CD4-positive, alpha-beta memory T cell (primary cell): ENCODE measurements around the gene RGMA. TPM values are rescaled to one million over a fixed set of nuclear protein-coding genes. Genes with fewer than 3 reads are reported as not detected.

Experiments used
- CTCF ChIA-PET: fragments of 350-600 bp; sonication (Branson Sonifier 250); formaldehyde crosslinking; loops from one replicate; lab custom pipeline; 2021; ENCODE audit warnings: inconsistent platforms; ENCODE audit not compliant: partially characterized antibody; lab: Charles Lee
- POLR2A ChIA-PET: fragments of 350-600 bp; sonication (Branson Sonifier 250); formaldehyde crosslinking; loops from one replicate; lab custom pipeline; 2021; ENCODE audit not compliant: partially characterized antibody; lab: Charles Lee
- DNase-seq, 5 donors: peaks; one replicate each; pipeline versions ENCODE4 v3.0.0 to v3.0.0-alpha.2; 2020 to 2022; ENCODE audit warnings: mixed read lengths in 1 of 5
- H3K27ac ChIP-seq: one replicate; pipeline ENCODE4 v1.7.0; 2013; ENCODE audit warnings: low read depth, low read length
- H3K27me3 ChIP-seq: 2 replicates; pipeline ENCODE4 v1.7.0; 2013; ENCODE audit warnings: mild to moderate bottlenecking, low read length, moderate library complexity; ENCODE audit not compliant: insufficient read depth
- H3K36me3 ChIP-seq: 2 replicates; pipeline ENCODE4 v1.7.0; 2013; ENCODE audit warnings: mild to moderate bottlenecking, low read length, moderate library complexity; ENCODE audit not compliant: insufficient read depth
- H3K4me1 ChIP-seq: 2 replicates; pipeline ENCODE4 v1.7.0; 2013; ENCODE audit warnings: mild to moderate bottlenecking, low read length, moderate library complexity; ENCODE audit not compliant: insufficient read depth
- H3K4me3 ChIP-seq, 2 donors: one replicate each; pipeline ENCODE4 v1.7.0; 2013; ENCODE audit warnings: low read length in 2 of 2, mild to moderate bottlenecking in 1 of 2
- H3K9me3 ChIP-seq, 2 donors: one replicate each; pipeline ENCODE4 v1.7.0; 2013; ENCODE audit warnings: low read length in 2 of 2, control low read depth in 1 of 2; ENCODE audit not compliant: control insufficient read depth in 1 of 2
- H3K27ac Mint-ChIP-seq, 7 donors: one replicate each; pipeline ENCODE4 v1.8.0; 2020 to 2021; ENCODE audit warnings: mixed read lengths in 7 of 7, mild to moderate bottlenecking in 6 of 7, inconsistent platforms in 3 of 7, moderate library complexity in 3 of 7
- H3K27me3 Mint-ChIP-seq, 2 donors: one replicate each; pipeline ENCODE4 v1.8.0; 2020 to 2021; ENCODE audit warnings: mixed read lengths in 2 of 2
- H3K36me3 Mint-ChIP-seq, 2 donors: one replicate each; pipeline ENCODE4 v1.8.0; 2020 to 2021; ENCODE audit warnings: mixed read lengths in 2 of 2, inconsistent platforms in 1 of 2, mild to moderate bottlenecking in 1 of 2
- H3K4me1 Mint-ChIP-seq, 4 donors: one replicate each; pipeline ENCODE4 v1.8.0; 2020 to 2021; ENCODE audit warnings: mixed read lengths in 4 of 4, mild to moderate bottlenecking in 1 of 4
- H3K4me3 Mint-ChIP-seq, 8 donors: one replicate each; pipeline ENCODE4 v1.8.0; 2020 to 2021; ENCODE audit warnings: mixed read lengths in 8 of 8, mild to moderate bottlenecking in 7 of 8, moderate library complexity in 6 of 8, inconsistent platforms in 3 of 8
- H3K9me3 Mint-ChIP-seq, 8 donors: one replicate each; pipeline ENCODE4 v1.8.0; 2020 to 2021; ENCODE audit warnings: mixed read lengths in 8 of 8, mild to moderate bottlenecking in 5 of 8, inconsistent platforms in 3 of 8, moderate library complexity in 1 of 8
- intact Hi-C: fragments of 100-400 bp; cut with micrococcal nuclease; formaldehyde crosslinking; loops from one replicate; pipeline ENCODE4 v1.15.1; 2023
- polyA plus RNA-seq, 2 donors: library from polyadenylated mRNA; unstranded; fragments of 300-500 nt; fragmentation: Illumina TruSeq; gene quantifications; one replicate each; pipeline ENCODE4 v1.2.3, GENCODE V29; 2021
- total RNA-seq, 2 experiments: library from RNA; stranded (reverse); gene quantifications; one replicate each; pipeline ENCODE4 v1.2.3, GENCODE V29; 2021

Gene RGMA
- total and polyA plus RNA-seq, 4 experiments from 2014 or later, result not detected

DNA sequence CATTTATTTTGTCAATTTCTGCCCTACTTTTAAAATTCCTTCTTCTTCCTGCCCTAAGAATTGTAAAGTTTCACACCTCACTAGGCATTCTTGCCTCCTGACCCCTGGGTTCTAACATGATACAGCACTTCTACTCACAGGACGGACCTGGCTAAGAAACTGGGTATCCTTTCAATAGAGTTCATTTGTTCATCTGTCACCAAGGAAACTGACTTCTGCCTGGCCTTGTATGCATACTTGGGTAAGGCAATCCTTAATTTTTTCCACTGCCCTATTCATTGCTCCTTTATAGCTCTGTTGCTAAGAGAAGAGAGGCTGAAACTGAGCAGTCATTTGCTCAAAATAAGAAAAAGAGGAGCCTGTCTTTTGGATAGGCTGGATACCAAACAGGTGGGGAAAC, 3.3 kb downstream of the RGMA start:
- intact Hi-C loops, result loop anchor here (5.0 to 10.0 kb wide), 2 partner anchors 249 to 1237 kb away; no protein-coding TSS in a partner anchor
- Histone ChIP-seq H3K9me3 (no peaks in the 10 kb centered on the region), H3K27ac (no peak overlapping the region), H3K4me1 (peaks cover 17% of the 10 kb centered on the region), H3K27me3 (peaks cover 23% of the 10 kb centered on the region), H3K36me3 (no peaks in the 10 kb centered on the region), H3K4me3 (no peak overlapping the region)
- no peaks in the 10 kb centered on the region for H3K9me3 Mint-ChIP-seq
- no peak overlapping the region for H3K27ac Mint-ChIP-seq
- peaks cover 56 to 64% of the 10 kb centered on the region in 2 donors for H3K27me3 Mint-ChIP-seq
- DNase-seq, result no peak
- CTCF ChIA-PET, result no interaction called here
- POLR2A ChIA-PET, result no interaction called here
- no peak overlapping the region for H3K4me3 Mint-ChIP-seq
- no peaks in the 10 kb centered on the region for H3K36me3 Mint-ChIP-seq
- H3K4me1 Mint-ChIP-seq, result peaks cover 6 to 15% (median 11%) of the 10 kb centered on the region in 4 donors

DNA sequence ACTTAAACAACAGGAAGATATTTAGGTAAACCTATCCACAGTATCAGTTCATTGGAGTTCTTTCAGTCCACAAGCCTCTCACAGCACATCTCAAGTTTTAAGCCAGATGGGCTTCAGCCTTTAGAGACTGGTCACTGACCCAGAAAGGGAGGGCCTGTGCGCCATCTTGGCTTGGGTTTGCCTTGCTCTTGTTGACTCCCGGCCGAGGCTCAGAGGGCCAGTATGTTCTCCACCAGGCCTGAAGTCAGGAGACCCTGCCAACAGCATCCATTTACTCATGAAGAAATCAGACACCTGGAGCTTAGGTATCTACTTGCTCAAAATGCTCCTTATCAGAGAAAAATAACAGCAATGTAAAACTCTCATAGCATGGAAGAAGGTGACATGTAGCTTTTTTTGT, 6.2 kb downstream of the RGMA start:
- DNase-seq, result no peak
- POLR2A ChIA-PET, result no interaction called here
- Mint-ChIP-seq H3K4me1 (peaks cover 2 to 4% (median 3%) of the 10 kb centered on the region in 4 donors), H3K27me3 (peaks cover 53 to 60% of the 10 kb centered on the region in 2 donors), H3K4me3 (no peak overlapping the region), H3K9me3 (no peaks in the 10 kb centered on the region), H3K36me3 (no peaks in the 10 kb centered on the region), H3K27ac (no peak overlapping the region)
- Histone ChIP-seq H3K27ac (no peak overlapping the region), H3K27me3 (peaks cover 18% of the 10 kb centered on the region), H3K4me1 (peaks cover 4% of the 10 kb centered on the region), H3K36me3 (no peaks in the 10 kb centered on the region), H3K9me3 (no peaks in the 10 kb centered on the region), H3K4me3 (no peak overlapping the region)
- intact Hi-C loops, result loop anchor here (10.0 kb wide), 1 partner anchor 252 kb away; no protein-coding TSS in a partner anchor
- CTCF ChIA-PET, result no interaction called here

DNA sequence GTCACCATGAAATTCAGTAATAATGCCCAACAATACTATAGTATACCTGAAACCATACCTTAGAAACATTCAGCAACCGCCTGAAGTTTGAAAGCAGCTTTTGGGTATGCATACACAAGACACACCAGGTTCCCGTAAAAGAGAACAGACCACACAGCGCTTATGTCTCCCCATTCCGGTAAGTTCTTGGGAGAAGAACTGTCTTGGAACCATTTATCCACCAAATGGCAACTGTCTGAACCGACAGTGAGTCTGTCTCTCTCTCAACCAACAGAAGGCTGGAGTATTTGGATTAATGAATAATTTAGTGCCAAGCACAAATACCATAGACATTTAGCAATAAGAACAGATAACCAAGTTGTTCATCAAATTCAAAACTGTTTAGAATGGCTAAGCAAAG, 7.6 kb downstream of the RGMA start:
- H3K9me3 Mint-ChIP-seq, result no peaks in the 10 kb centered on the region
- H3K4me3 ChIP-seq, result no peak overlapping the region
- H3K4me1 ChIP-seq, result no peaks in the 10 kb centered on the region
- H3K27ac ChIP-seq, result no peak overlapping the region
- no peaks in the 10 kb centered on the region for H3K36me3 ChIP-seq
- no peaks in the 10 kb centered on the region for H3K4me1 Mint-ChIP-seq
- no peak for DNase-seq
- CTCF ChIA-PET, result no interaction called here
- no peak overlapping the region for H3K4me3 Mint-ChIP-seq
- H3K27me3 ChIP-seq, result peaks cover 4% of the 10 kb centered on the region
- no peak overlapping the region for H3K27ac Mint-ChIP-seq
- peaks cover 43 to 52% of the 10 kb centered on the region in 2 donors for H3K27me3 Mint-ChIP-seq
- H3K9me3 ChIP-seq, result no peaks in the 10 kb centered on the region
- POLR2A ChIA-PET, result no interaction called here
- intact Hi-C loops, result loop anchor here (10.0 kb wide), 1 partner anchor 253 kb away; no protein-coding TSS in a partner anchor
- no peaks in the 10 kb centered on the region for H3K36me3 Mint-ChIP-seq

DNA sequence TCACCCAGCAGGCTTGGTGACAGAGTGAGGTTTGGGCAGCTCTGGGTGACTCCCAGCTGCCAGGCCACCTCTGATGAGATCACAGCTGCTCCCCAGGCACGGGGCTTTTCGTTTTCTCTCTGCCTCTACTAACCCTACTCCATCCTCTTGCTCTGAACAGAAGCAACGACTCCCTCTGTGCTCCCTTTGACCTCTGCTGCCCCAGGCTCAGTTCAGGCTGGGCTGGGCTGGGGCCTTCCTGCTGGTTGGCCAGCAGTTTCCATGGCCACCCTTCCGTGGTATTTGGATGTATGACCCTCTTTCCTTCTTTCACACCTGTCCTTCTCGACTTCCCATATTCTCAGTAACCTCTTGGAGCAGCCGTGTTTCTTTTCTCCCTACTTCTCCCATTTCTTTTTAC, 8.6 kb downstream of the RGMA start:
- H3K4me1 Mint-ChIP-seq, result no peaks in the 10 kb centered on the region
- no peaks in the 10 kb centered on the region for H3K9me3 Mint-ChIP-seq
- H3K36me3 ChIP-seq, result no peaks in the 10 kb centered on the region
- H3K27ac ChIP-seq, result no peak overlapping the region
- no peaks in the 10 kb centered on the region for H3K9me3 ChIP-seq
- H3K36me3 Mint-ChIP-seq, result no peaks in the 10 kb centered on the region
- peaks cover 41 to 51% of the 10 kb centered on the region in 2 donors for H3K27me3 Mint-ChIP-seq
- POLR2A ChIA-PET, result no interaction called here
- no peak overlapping the region for H3K4me3 Mint-ChIP-seq
- CTCF ChIA-PET, result interaction anchor here (2.1 kb wide), 1 partner anchor 8 kb away, joined by 6 read pairs; no protein-coding TSS in a partner anchor
- no peaks in the 10 kb centered on the region for H3K4me1 ChIP-seq
- H3K4me3 ChIP-seq, result no peak overlapping the region
- H3K27ac Mint-ChIP-seq, result no peak overlapping the region
- H3K27me3 ChIP-seq, result no peaks in the 10 kb centered on the region
- intact Hi-C loops, result loop anchor here (10.0 kb wide), 1 partner anchor 254 kb away; no protein-coding TSS in a partner anchor
- DNase-seq, result no peak

DNA sequence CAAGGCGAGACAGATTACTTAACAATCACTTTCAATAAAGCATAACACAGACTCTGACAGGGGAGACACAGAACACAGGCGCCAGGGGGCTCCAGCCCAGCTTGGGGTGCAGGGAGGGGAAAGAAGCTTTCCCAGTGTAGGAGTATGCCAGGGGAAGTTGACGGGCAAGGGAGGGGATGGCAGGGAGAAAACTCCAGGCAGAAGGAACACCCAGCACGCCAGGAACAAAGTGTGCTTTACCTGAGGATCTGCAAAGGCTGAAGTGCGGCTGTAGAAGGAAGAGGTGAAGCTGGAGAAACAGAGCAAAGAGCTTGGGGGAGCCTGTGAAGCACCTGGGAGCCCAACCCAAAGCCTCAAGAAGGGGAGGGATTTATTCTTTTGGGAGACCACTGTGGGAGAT, 12.1 kb downstream of the RGMA start:
- Histone ChIP-seq H3K27me3 (peaks cover 21% of the 10 kb centered on the region), H3K36me3 (no peaks in the 10 kb centered on the region), H3K4me1 (peaks cover 18% of the 10 kb centered on the region), H3K27ac (no peak overlapping the region), H3K4me3 (no peak overlapping the region), H3K9me3 (no peaks in the 10 kb centered on the region)
- ChIA-PET CTCF (interaction anchor here (1.4 kb wide), 1 partner anchor 11 kb away, joined by 8 read pairs; no protein-coding TSS in a partner anchor), POLR2A (no interaction called here)
- H3K27ac Mint-ChIP-seq, result no peak overlapping the region
- H3K27me3 Mint-ChIP-seq, result peaks cover 49 to 59% of the 10 kb centered on the region in 2 donors
- intact Hi-C loops, result no loop called here
- no peaks in the 10 kb centered on the region for H3K36me3 Mint-ChIP-seq
- no peaks in the 10 kb centered on the region for H3K9me3 Mint-ChIP-seq
- H3K4me3 Mint-ChIP-seq, result no peak overlapping the region
- DNase-seq, result no peak
- H3K4me1 Mint-ChIP-seq, result peaks cover 8 to 18% (median 12%) of the 10 kb centered on the region in 4 donors

DNA sequence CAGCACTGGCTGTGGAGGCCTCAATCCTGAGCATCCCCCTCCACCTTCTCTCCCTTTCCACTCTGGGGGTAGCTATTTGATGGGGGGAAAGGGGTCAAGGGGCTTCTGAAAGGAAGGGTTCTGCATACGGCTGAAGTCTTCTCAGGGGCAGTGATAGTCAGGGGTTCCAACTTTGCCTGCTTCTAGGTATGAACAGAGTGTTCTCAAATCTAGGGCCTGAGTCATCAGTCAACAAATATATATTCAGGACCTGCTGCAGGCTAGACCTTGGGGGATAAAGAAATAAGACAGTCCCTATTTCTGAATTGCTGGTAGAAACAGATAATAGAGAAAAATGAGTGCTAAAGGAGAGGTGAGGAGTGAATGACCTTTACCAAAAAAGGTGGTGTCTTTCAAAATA, 12.8 kb downstream of the RGMA start:
- Histone ChIP-seq H3K36me3 (no peaks in the 10 kb centered on the region), H3K9me3 (no peaks in the 10 kb centered on the region), H3K4me1 (peaks cover 18% of the 10 kb centered on the region), H3K27me3 (peaks cover 22% of the 10 kb centered on the region), H3K4me3 (no peak overlapping the region), H3K27ac (no peak overlapping the region)
- Mint-ChIP-seq H3K4me3 (no peak overlapping the region), H3K4me1 (peaks cover 8 to 24% (median 14%) of the 10 kb centered on the region in 4 donors), H3K27me3 (peaks cover 51 to 60% of the 10 kb centered on the region in 2 donors), H3K9me3 (no peaks in the 10 kb centered on the region), H3K27ac (no peak overlapping the region), H3K36me3 (no peaks in the 10 kb centered on the region)
- ChIA-PET POLR2A (no interaction called here), CTCF (interaction anchor here (0.7 kb wide), 1 partner anchor 12 kb away, joined by 3 read pairs; no protein-coding TSS in a partner anchor)
- intact Hi-C loops, result no loop called here
- no peak for DNase-seq

DNA sequence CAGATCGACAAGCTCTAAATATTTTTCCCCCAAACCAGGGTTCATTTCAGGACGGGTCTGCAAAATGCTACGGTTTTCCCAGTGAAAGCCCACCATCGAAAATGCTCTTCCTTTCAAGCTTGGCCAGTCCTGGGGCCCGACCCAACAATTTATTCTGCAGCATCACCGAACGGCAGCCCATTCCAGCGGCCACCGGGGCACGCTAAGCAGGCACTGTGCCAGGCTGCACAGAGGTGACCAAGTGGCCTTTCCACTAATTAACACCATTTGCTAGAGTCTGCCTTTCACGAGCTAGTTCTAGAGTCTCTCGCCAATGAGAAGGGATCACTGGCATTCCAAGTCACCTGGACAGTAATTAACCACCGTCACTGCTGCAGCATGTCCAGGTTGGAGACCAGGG, 14.4 kb downstream of the RGMA start:
- Histone ChIP-seq H3K9me3 (no peaks in the 10 kb centered on the region), H3K27ac (no peak overlapping the region), H3K4me1 (peaks cover 18% of the 10 kb centered on the region), H3K27me3 (peaks cover 22% of the 10 kb centered on the region), H3K36me3 (no peaks in the 10 kb centered on the region), H3K4me3 (no peak overlapping the region)
- DNase-seq, result no peak
- Mint-ChIP-seq H3K27ac (no peak overlapping the region), H3K36me3 (no peaks in the 10 kb centered on the region), H3K4me3 (no peak overlapping the region), H3K4me1 (peaks cover 8 to 24% (median 14%) of the 10 kb centered on the region in 4 donors), H3K27me3 (peaks cover 44 to 53% of the 10 kb centered on the region in 2 donors), H3K9me3 (no peaks in the 10 kb centered on the region)
- ChIA-PET CTCF (interaction anchor here (1.3 kb wide), 1 partner anchor 13 kb away, joined by 6 read pairs; no protein-coding TSS in a partner anchor), POLR2A (no interaction called here)
- intact Hi-C loops, result no loop called here
